Body of pancreas (tissue), 4 donors: Measurements from ENCODE around the gene ADGRV1. TPM values are rescaled to one million over a fixed set of nuclear protein-coding genes. Genes with fewer than 3 reads are reported as not detected.

ENCODE experiments used
- ATAC-seq: fragments of 150-250 bp; one replicate; pipeline ENCODE4 v1.9.1; 2016
- DNase-seq, 4 donors: peaks; one replicate each; pipeline ENCODE4 v3.0.0-alpha.2; 2019
- H3K27ac ChIP-seq, 4 donors: fragments of 200-600 bp; sonication (generic); 1 replicate in 3 of 4; 2 replicates in 1 of 4; pipeline versions ENCODE4 v1.5.1 to v1.6.1; 2016 to 2019; ENCODE audit warnings: mild to moderate bottlenecking in 1 of 4, mixed read lengths in 1 of 4, moderate library complexity in 1 of 4
- H3K27me3 ChIP-seq, 2 donors: fragments of 200-600 bp; sonication (generic); one replicate each; pipeline ENCODE4 v1.6.0; 2016; ENCODE audit warnings: mild to moderate bottlenecking in 1 of 2
- H3K36me3 ChIP-seq, 2 donors: fragments of 200-600 bp; sonication (generic); replicated peaks in 1 of 2; 2 replicates each; pipeline ENCODE4 v1.5.1; 2016; ENCODE audit warnings: low read depth in 2 of 2; ENCODE audit not compliant: insufficient read depth in 1 of 2
- H3K4me1 ChIP-seq: fragments of 200-600 bp; sonication (generic); one replicate; pipeline ENCODE4 v1.6.0; 2016
- H3K4me3 ChIP-seq, 2 donors: fragments of 200-600 bp; sonication (generic); 1 replicate in 1 of 2; 2 replicates in 1 of 2; pipeline ENCODE4 v1.5.1; 2016 to 2019
- H3K9me3 ChIP-seq, 3 donors: fragments of 200-600 bp; sonication (generic); 1 replicate in 2 of 3; 2 replicates in 1 of 3; pipeline ENCODE4 v1.5.1; 2016
- POLR2A ChIP-seq, 3 donors: fragments of 450-650 bp; IDR thresholded peaks; one replicate each; pipeline ENCODE4 v1.6.1; 2016; ENCODE audit warnings: antibody characterized with exemption in 3 of 3, mild to moderate bottlenecking in 2 of 3
- WGBS, 2 donors: methylation state at CpG; one replicate each; pipeline ENCODE4 v1.1.5; 2017; 5-methylcytosine and 5-hydroxymethylcytosine counted together
- intact Hi-C: fragments of 100-400 bp; cut with DNase I; formaldehyde crosslinking; loops from one replicate; pipeline ENCODE4 v1.15.1; 2023
- total RNA-seq, 2 donors: library from RNA; depleted of rRNA; stranded (reverse); fragments of >200 nt; gene quantifications; one replicate each; pipeline ENCODE4 v1.1.0, GENCODE V29; 2016
- TF ChIP-seq, protein P1 (sequence below), 7 experiments: fragments of 450-650 bp in 4 of 7; fragments of 200-600 bp in 3 of 7; sonication (generic) in 3 of 7; IDR thresholded peaks; one replicate each; pipeline ENCODE4 v1.5.1; 2016 to 2019; ENCODE audit warnings: antibody characterized with exemption in 7 of 7

The ADGRV1 gene
- total RNA-seq, 2 donors from 2014 or later, result 19.2 to 21.4 TPM

DNA sequence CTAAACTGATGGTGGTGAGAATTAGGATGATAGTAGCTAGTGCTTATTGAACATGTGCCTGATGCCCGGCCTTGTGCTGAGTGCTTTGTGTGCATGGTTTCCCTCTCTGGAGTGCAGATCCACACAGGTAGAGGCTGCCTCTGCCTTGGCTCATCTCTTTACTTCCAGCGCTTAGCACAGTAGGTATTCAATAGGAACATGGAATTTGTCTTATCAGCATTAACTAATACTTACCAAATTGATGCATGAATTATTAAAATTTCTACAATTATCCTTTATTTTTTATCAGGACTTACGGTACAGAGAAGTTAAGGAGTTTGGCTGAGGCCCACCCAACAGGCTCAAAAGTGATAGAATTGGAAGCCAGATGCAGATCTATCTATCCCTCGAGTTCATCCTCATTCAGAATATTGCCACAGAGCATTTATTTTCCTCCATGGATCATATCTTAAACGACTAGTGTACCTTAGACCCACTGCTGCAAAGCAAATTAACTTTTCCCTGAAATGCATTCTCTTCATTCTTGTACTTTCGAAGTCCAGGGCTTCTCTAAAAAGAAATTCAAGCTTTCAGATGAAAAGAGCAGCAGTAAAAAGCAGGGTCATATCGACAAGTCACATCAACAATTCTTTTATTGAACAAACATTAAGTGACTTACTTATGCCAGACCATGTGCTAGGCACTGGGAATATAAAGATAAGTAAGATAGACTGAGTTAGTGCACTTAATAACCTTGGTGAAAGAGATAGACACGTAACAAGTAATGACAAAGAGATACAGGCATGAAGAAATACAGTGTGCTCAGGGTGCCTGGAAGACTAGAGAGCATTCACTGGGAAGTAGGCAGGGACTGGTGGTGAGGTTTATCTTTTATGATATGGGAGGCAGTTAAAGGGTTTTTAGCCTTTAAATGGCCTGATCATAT lies 534.5 kb downstream of the ADGRV1 start:
- 60 to 61% methylated on average over 8 of the region's 8 CpGs for WGBS, 2 donors
- Histone ChIP-seq H3K4me3 (no peak overlapping the region), H3K27me3 (no peaks in the 10 kb centered on the region), H3K36me3 (no peaks in the 10 kb centered on the region), H3K9me3 (no peaks in the 10 kb centered on the region), H3K4me1 (peaks cover 7% of the 10 kb centered on the region), H3K27ac (no peak overlapping the region)
- DNase-seq (no peak), ATAC-seq (no peak)
- TF ChIP-seq, protein P1, sequence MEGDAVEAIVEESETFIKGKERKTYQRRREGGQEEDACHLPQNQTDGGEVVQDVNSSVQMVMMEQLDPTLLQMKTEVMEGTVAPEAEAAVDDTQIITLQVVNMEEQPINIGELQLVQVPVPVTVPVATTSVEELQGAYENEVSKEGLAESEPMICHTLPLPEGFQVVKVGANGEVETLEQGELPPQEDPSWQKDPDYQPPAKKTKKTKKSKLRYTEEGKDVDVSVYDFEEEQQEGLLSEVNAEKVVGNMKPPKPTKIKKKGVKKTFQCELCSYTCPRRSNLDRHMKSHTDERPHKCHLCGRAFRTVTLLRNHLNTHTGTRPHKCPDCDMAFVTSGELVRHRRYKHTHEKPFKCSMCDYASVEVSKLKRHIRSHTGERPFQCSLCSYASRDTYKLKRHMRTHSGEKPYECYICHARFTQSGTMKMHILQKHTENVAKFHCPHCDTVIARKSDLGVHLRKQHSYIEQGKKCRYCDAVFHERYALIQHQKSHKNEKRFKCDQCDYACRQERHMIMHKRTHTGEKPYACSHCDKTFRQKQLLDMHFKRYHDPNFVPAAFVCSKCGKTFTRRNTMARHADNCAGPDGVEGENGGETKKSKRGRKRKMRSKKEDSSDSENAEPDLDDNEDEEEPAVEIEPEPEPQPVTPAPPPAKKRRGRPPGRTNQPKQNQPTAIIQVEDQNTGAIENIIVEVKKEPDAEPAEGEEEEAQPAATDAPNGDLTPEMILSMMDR (IDR thresholded peaks at IDR 0.05), result no peak
- TF ChIP-seq POLR2A (IDR thresholded peaks at IDR 0.05), result no peak
- intact Hi-C loops, result no loop called here

DNA sequence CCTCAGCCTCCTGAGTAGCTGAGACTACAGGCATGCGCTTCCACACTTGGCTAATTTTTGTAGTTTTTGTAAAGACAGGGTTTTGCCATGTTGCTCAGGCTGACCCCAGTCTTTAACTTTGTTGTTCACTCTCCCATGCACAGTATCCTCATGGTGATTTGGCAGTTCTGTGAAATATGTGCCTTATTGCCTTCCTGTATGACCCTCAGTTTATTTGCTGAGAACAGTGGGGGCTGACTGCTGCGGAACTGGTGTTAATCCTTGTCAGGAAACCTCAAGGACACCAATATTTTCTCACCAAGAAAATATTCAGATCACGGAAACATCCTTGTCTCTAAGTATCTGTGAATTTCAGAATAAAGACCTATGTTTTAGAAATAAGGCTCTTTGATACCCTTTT lies 536.7 kb downstream of the ADGRV1 start:
- intact Hi-C loops, result no loop called here
- 67 to 70% methylated on average over 3 of the region's 3 CpGs for WGBS, 2 donors
- Histone ChIP-seq H3K36me3 (no peaks in the 10 kb centered on the region), H3K27ac (no peak overlapping the region), H3K4me3 (no peak overlapping the region), H3K9me3 (no peaks in the 10 kb centered on the region), H3K27me3 (no peaks in the 10 kb centered on the region), H3K4me1 (no peaks in the 10 kb centered on the region)
- ATAC-seq, result no peak
- DNase-seq, result no peak
- TF ChIP-seq POLR2A (IDR thresholded peaks at IDR 0.05), result no peak
- TF ChIP-seq, protein P1 (IDR thresholded peaks at IDR 0.05), result no peak

DNA sequence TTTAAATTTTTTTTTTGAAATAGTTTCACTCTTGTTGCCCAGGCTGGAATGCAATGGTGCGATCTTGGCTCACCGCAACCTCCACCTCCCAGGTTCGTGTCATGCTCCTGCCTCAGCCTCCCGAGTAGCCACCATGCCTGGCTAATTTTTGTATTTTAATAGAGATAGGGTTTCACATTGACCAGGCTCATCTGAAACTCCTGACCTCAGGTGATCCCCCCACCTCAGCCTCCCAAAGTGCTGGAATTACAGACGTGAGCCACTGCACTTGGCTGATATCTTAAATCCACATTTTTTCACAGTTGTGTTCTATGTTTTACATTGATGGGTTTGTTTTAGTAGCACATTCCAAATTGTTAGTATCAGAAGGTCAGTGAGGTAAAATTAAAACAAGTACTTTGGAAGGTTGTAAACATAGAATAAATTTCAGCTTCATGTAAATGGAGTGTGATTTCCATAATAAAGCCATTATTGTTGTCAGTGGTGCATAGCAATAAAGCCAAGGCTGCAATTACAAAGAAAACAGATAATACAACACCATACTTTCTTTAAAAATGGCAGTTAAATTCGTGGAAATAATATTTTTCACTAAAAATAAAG lies 537.3 kb downstream of the ADGRV1 start:
- ATAC-seq (no peak), DNase-seq (no peak)
- no peaks in the 10 kb centered on the region for H3K9me3 ChIP-seq
- no peak overlapping the region for H3K4me3 ChIP-seq
- H3K4me1 ChIP-seq, result no peaks in the 10 kb centered on the region
- TF ChIP-seq, protein P1 (IDR thresholded peaks at IDR 0.05), result no peak
- TF ChIP-seq POLR2A (IDR thresholded peaks at IDR 0.05), result no peak
- no peak overlapping the region for H3K27ac ChIP-seq
- no peaks in the 10 kb centered on the region for H3K36me3 ChIP-seq
- WGBS, 2 donors, result 81% methylated on average over 6 of the region's 6 CpGs
- intact Hi-C loops, result no loop called here
- H3K27me3 ChIP-seq, result no peaks in the 10 kb centered on the region

DNA sequence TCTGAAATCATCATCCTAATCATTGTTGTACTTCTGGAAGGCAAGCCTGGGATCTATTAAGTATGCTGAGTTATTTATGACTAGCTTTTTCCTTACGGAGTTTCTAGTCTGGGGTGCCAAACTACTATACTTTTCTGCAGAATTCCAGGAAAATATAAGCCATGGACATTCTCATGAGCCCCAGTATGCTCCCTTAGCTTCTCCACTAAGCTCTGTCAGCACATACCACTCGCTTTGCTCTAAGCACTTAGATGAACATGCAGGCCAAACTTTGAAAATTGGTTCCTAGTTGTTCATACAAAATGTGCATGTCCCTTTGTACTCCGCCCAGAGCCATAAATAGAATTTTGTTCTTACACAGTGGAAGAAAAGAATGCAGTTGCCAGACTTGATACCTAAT lies 539.9 kb downstream of the ADGRV1 start:
- Histone ChIP-seq H3K4me3 (no peak overlapping the region), H3K27ac (no peak overlapping the region), H3K36me3 (no peaks in the 10 kb centered on the region), H3K27me3 (no peaks in the 10 kb centered on the region), H3K4me1 (no peaks in the 10 kb centered on the region), H3K9me3 (no peaks in the 10 kb centered on the region)
- DNase-seq (no peak), ATAC-seq (no peak)
- no peak for TF ChIP-seq POLR2A (IDR thresholded peaks at IDR 0.05)
- TF ChIP-seq, protein P1 (IDR thresholded peaks at IDR 0.05), result no peak
- WGBS, 2 donors, result 79 to 86% methylated on average over 3 of the region's 3 CpGs
- intact Hi-C loops, result no loop called here
